PC-9 (cell line): ENCODE results near the gene CAMK2B. TPM values are rescaled to one million over a fixed set of nuclear protein-coding genes. Genes with fewer than 3 reads are reported as not detected.

Experiments used
- BruUV-seq: library from RNA; stranded (reverse); fragments of 400-500 nt; replicated peaks from 2 replicates; lab custom pipeline; 2021; lab: Mats Ljungman, UMichigan
- CTCF ChIA-PET: fragments of 300-600 bp; sonication (Branson Sonifier 250); formaldehyde crosslinking; loops from one replicate; lab custom pipeline; 2022; ENCODE audit warnings: antibody characterized with exemption; lab: Charles Lee
- POLR2A ChIA-PET: fragments of 300-600 bp; sonication (Branson Sonifier 250); formaldehyde crosslinking; loops from one replicate; lab custom pipeline; 2022; ENCODE audit warnings: antibody characterized with exemption; ENCODE audit not compliant: unreplicated experiment; lab: Charles Lee
- DNase-seq, 2 experiments: peaks; one replicate each; pipeline versions ENCODE4 v3.0.0 to v3.0.0-alpha.2; 2015 to 2022; ENCODE audit warnings: mixed read lengths in 1 of 2
- H2AFZ ChIP-seq: fragments of 200-600 bp; sonication (generic); 2 replicates; pipeline ENCODE4 v1.8.1; 2017; ENCODE audit warnings: antibody characterized with exemption
- H3F3A ChIP-seq: fragments of 200-600 bp; sonication (generic); 2 replicates; pipeline ENCODE4 v1.8.1; 2017; ENCODE audit warnings: antibody characterized with exemption, mild to moderate bottlenecking, low read depth; ENCODE audit not compliant: insufficient read depth
- H3K27ac ChIP-seq: fragments of 200-600 bp; sonication (generic); 2 replicates; pipeline ENCODE4 v1.6.1; 2016; ENCODE audit warnings: mixed run types
- H3K27me3 ChIP-seq: fragments of 200-600 bp; sonication (generic); 2 replicates; pipeline ENCODE4 v1.6.1; 2016; ENCODE audit warnings: low read depth, mixed run types; ENCODE audit not compliant: insufficient read depth
- H3K36me3 ChIP-seq: fragments of 200-600 bp; sonication (generic); 2 replicates; pipeline ENCODE4 v1.6.1; 2016; ENCODE audit warnings: low read depth, mixed run types
- H3K4me1 ChIP-seq: fragments of 200-600 bp; sonication (generic); replicated peaks from 2 replicates; pipeline ENCODE4 v1.6.1; 2016; ENCODE audit warnings: mixed run types; ENCODE audit not compliant: insufficient read depth
- H3K4me2 ChIP-seq: fragments of 200-600 bp; sonication (generic); 2 replicates; pipeline ENCODE4 v1.6.1; 2017; ENCODE audit warnings: mixed run types
- H3K4me3 ChIP-seq: fragments of 200-600 bp; sonication (generic); 2 replicates; pipeline ENCODE4 v1.6.1; 2016; ENCODE audit warnings: mixed run types
- H3K79me2 ChIP-seq: fragments of 200-600 bp; sonication (generic); 2 replicates; pipeline ENCODE4 v1.6.1; 2017; ENCODE audit warnings: low read depth, mixed run types
- H3K9me2 ChIP-seq: fragments of 200-600 bp; sonication (generic); 2 replicates; pipeline ENCODE4 v1.8.1; 2017; ENCODE audit warnings: mild to moderate bottlenecking; ENCODE audit not compliant: insufficient read depth
- H3K9me3 ChIP-seq: fragments of 200-600 bp; sonication (generic); 2 replicates; pipeline ENCODE4 v1.8.1; 2016; ENCODE audit warnings: low read depth; ENCODE audit not compliant: insufficient read depth
- H4K20me1 ChIP-seq: fragments of 200-600 bp; sonication (generic); 2 replicates; pipeline ENCODE4 v1.8.1; 2017; ENCODE audit not compliant: insufficient read depth
- CTCF ChIP-seq: fragments of 200-600 bp; sonication (generic); conservative IDR thresholded peaks from 2 replicates; pipeline ENCODE4 v1.6.1; 2017; ENCODE audit warnings: mixed run types, antibody characterized with exemption, mild to moderate bottlenecking, moderate library complexity
- EZH2 ChIP-seq: fragments of 200-600 bp; sonication (generic); IDR thresholded peaks from 2 replicates; pipeline ENCODE4 v1.8.0; 2017; ENCODE audit warnings: antibody characterized with exemption, low read depth
- intact Hi-C: fragments of 100-400 bp; cut with micrococcal nuclease; formaldehyde crosslinking; loops from one replicate; pipeline ENCODE4 v1.10.0; 2022; ENCODE audit not compliant: unreplicated experiment
- total RNA-seq: library from RNA; stranded (reverse); gene quantifications from 2 replicates; pipeline ENCODE4 v1.2.3, GENCODE V29; 2021

Gene CAMK2B
- total RNA-seq, 1 experiment from 2014 or later, result 0.15 TPM

- H3K27me3 ChIP-seq, result peaks cover 10% of the 10 kb centered on the region
- no peak for TF ChIP-seq EZH2
- no peak for TF ChIP-seq CTCF
- CTCF ChIA-PET, result no interaction called here
Measured at GRCh38 chr7:44275146-44275545, 50.2 kb downstream of the CAMK2B start.

DNA sequence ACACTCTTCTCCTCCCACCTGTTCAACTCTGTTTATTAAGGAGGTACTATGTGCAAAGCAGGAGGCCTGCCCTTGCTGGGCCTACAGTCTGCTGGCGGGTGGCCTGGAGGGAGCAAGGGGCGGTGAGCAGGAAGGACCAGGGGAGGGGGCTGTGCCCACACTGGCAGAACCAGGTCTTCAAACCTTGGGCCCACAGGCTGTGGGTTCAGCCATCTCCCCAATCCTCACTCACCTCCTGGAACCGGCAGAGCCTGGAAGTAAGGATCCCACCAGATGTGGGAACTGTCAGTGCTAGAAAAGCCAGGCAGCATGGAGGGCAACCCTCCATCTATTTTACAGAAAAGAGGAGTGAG, 50.8 kb downstream of the CAMK2B start:
- DNase-seq, result no peak
- Histone ChIP-seq H3K36me3 (no peaks in the 10 kb centered on the region), H3F3A (no peaks in the 10 kb centered on the region), H3K9me3 (no peaks in the 10 kb centered on the region), H3K27me3 (peaks cover 10% of the 10 kb centered on the region), H3K79me2 (no peaks in the 10 kb centered on the region), H3K4me2 (no peak overlapping the region), H3K4me1 (no peaks in the 10 kb centered on the region), H3K9me2 (no peaks in the 10 kb centered on the region), H2AFZ (no peak overlapping the region), H3K27ac (no peak overlapping the region), H3K4me3 (no peak overlapping the region), H4K20me1 (no peaks in the 10 kb centered on the region)
- ChIA-PET CTCF (no interaction called here), POLR2A (no interaction called here)
- no peak for TF ChIP-seq EZH2
- no peak for TF ChIP-seq CTCF
- BruUV-seq, result no TSS peak
- intact Hi-C loops, result no loop called here

More at GRCh38 chr7:44275146-44275545, 50.2 kb downstream of the CAMK2B start:
- no peaks in the 10 kb centered on the region for H3K79me2 ChIP-seq
- intact Hi-C loops, result no loop called here
- H4K20me1 ChIP-seq, result no peaks in the 10 kb centered on the region
- no peaks in the 10 kb centered on the region for H3K9me2 ChIP-seq
- H3K4me2 ChIP-seq, result no peak overlapping the region
- no peaks in the 10 kb centered on the region for H3F3A ChIP-seq
- H3K36me3 ChIP-seq, result no peaks in the 10 kb centered on the region
- H2AFZ ChIP-seq, result no peak overlapping the region
- BruUV-seq, result no TSS peak
- H3K4me1 ChIP-seq, result no peaks in the 10 kb centered on the region
- POLR2A ChIA-PET, result no interaction called here
- DNase-seq, result no peak
- H3K27ac ChIP-seq, result no peak overlapping the region
- no peak overlapping the region for H3K4me3 ChIP-seq
- H3K9me3 ChIP-seq, result no peaks in the 10 kb centered on the region

GRCh38 chr7:44273681-44274622, 51.4 kb downstream of the CAMK2B start:
- no peaks in the 10 kb centered on the region for H3K9me3 ChIP-seq
- ChIA-PET POLR2A (no interaction called here), CTCF (no interaction called here)
- H2AFZ ChIP-seq, result no peak overlapping the region
- H4K20me1 ChIP-seq, result no peaks in the 10 kb centered on the region
- no peaks in the 10 kb centered on the region for H3K36me3 ChIP-seq
- no TSS peak for BruUV-seq
- no peaks in the 10 kb centered on the region for H3K4me1 ChIP-seq
- no peak overlapping the region for H3K27ac ChIP-seq
- H3K27me3 ChIP-seq, result peaks cover 10% of the 10 kb centered on the region
- H3K4me2 ChIP-seq, result no peak overlapping the region
- no peaks in the 10 kb centered on the region for H3F3A ChIP-seq
- intact Hi-C loops, result no loop called here
- no peak for DNase-seq
- no peaks in the 10 kb centered on the region for H3K9me2 ChIP-seq
- H3K4me3 ChIP-seq, result no peak overlapping the region
- no peaks in the 10 kb centered on the region for H3K79me2 ChIP-seq
- TF ChIP-seq EZH2 (no peak), CTCF (no peak)
